Measurements from ENCODE around the gene NFE2L1. TPM values are rescaled to one million over a fixed set of nuclear protein-coding genes. Genes with fewer than 3 reads are reported as not detected.

NFE2L1 gene
- total RNA-seq, 1 donor from 2014 or later: 124 TPM

DNA sequence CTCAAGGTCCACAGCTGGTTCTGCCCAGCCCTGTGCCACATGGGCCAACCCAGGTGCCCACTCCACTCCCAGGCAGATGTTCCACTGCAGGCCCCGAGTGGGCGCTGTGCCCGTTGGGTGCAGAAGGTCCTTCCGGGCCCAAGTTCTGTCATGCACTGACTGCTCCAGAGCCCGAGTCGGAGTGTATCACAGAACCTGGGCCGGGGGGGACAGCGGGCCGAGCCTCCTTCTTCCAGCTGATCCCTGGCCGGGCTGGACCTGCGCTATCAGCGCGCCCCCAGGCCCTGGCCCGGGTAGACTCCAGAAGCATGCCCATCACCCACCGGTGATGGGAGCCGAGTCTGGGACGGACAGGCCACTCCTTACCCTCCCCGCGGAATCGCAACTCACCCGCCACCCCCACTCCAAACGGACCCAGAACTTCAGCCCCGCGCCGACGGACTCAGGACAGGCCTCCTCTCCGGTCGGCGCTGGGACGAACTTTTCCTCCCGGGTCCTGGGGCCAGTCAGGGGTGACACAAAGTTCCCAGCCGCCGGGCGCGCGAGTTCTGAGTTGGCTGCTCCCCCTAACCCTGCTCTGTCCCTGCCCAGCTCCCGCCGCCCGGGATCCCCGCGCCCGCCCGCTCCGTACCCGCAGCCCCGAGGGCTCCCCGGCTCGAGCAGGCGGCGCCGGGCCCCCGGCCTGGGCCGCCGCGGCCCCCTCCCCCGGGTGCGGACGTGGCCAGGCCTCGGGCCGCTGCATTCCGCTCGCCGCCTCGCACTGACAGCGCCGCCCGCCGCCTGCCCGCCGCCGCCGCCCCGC, 10.9 kb upstream of the NFE2L1 start, which contains the start of gene COPZ2:
COPZ2 (minus strand) TSS at position 762 of the 802 bp plus-strand sequence; CDS start at position 742, 20 bp downstream.
- Mint-ChIP-seq H3K27me3 (peaks cover 64% of the 10 kb centered on the region), H3K27ac (peak within 1 kb of the TSS; percentile 85)
- DNase-seq (ENCODE audit: low spot score, unreplicated experiment): peak; percentile 22

DNA sequence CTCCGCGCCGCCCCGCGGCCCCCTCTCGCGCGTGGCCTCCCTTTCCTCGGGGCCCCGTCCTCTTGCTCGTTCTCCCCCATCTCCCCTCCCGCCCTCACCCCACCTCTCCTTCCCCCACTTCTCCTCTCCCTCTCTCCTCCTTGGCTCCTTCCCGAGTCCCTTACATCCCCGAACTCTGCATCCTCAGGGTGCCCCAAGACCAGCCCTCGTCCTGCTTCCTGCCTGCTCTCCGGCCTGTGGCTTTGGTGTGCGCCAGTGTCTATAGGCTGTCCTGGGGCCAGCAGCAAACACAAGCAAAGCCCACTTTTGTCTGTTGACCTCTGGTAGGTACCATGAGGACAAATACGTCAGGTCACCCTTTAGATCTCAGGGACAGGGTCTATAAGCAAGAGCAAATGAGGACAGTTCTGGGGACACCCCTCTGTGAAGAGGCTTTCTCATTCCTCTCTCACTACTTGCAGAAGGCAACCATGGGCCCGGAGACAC, 10.3 kb upstream of the NFE2L1 start:
- peaks cover 5% of the 10 kb centered on the region for H3K4me1 Mint-ChIP-seq (ENCODE audit: low read depth)
- H3K4me3 Mint-ChIP-seq (ENCODE audit: low read depth): peak overlapping the region; percentile 75
- H3K27me3 Mint-ChIP-seq: peaks cover 62% of the 10 kb centered on the region
- H3K36me3 Mint-ChIP-seq (ENCODE audit: insufficient read depth): no peaks in the 10 kb centered on the region
- TF ChIP-seq, protein P1, sequence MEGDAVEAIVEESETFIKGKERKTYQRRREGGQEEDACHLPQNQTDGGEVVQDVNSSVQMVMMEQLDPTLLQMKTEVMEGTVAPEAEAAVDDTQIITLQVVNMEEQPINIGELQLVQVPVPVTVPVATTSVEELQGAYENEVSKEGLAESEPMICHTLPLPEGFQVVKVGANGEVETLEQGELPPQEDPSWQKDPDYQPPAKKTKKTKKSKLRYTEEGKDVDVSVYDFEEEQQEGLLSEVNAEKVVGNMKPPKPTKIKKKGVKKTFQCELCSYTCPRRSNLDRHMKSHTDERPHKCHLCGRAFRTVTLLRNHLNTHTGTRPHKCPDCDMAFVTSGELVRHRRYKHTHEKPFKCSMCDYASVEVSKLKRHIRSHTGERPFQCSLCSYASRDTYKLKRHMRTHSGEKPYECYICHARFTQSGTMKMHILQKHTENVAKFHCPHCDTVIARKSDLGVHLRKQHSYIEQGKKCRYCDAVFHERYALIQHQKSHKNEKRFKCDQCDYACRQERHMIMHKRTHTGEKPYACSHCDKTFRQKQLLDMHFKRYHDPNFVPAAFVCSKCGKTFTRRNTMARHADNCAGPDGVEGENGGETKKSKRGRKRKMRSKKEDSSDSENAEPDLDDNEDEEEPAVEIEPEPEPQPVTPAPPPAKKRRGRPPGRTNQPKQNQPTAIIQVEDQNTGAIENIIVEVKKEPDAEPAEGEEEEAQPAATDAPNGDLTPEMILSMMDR (IDR thresholded peaks at IDR 0.05; ENCODE audit: unreplicated experiment): no peak
- peak overlapping the region; percentile 85 for H3K27ac Mint-ChIP-seq
- no peaks in the 10 kb centered on the region for H3K9me3 Mint-ChIP-seq (ENCODE audit: low read depth)
- DNase-seq (ENCODE audit: low spot score, unreplicated experiment): no peak

More for the DNA sequence above, 10.9 kb upstream of the NFE2L1 start, which contains the start of gene COPZ2:
- Mint-ChIP-seq H3K4me1 (ENCODE audit: low read depth) (peaks cover 5% of the 10 kb centered on the region), H3K9me3 (ENCODE audit: low read depth) (no peaks in the 10 kb centered on the region), H3K4me3 (ENCODE audit: low read depth) (peak within 1 kb of the TSS; percentile 75), H3K36me3 (ENCODE audit: insufficient read depth) (no peaks in the 10 kb centered on the region)
- TF ChIP-seq, protein P1 (IDR thresholded peaks at IDR 0.05; ENCODE audit: unreplicated experiment): peak; percentile 41

GRCh38 chr17:48038687-48039086, 9.5 kb upstream of the NFE2L1 start:
- no peak for DNase-seq (ENCODE audit: low spot score, unreplicated experiment)
- Mint-ChIP-seq H3K27me3 (peaks cover 56% of the 10 kb centered on the region), H3K9me3 (ENCODE audit: low read depth) (no peaks in the 10 kb centered on the region), H3K36me3 (ENCODE audit: insufficient read depth) (no peaks in the 10 kb centered on the region), H3K4me3 (ENCODE audit: low read depth) (no peak overlapping the region), H3K27ac (no peak overlapping the region), H3K4me1 (ENCODE audit: low read depth) (peaks cover 5% of the 10 kb centered on the region)
- TF ChIP-seq, protein P1 (IDR thresholded peaks at IDR 0.05; ENCODE audit: unreplicated experiment): no peak

DNA sequence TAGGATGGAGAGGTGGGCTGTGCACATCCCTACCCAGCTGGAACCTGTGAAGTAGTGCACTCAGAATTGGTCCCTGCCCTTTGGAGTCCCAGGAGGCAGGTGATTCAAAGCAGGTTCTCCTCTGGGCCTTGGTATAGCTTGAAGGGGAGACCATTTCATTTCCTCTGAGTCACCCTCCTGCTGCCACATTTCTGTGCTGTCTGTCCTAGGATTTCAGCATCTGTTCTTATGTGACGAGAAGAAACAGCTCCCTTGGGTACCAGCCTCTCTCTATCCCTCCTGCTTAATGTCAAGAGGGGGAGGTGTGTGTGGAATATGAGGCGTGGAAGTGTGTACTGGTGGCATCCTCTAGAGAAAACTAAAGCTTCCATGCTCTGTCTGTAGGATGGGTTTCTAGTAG, 5.0 kb upstream of the NFE2L1 start:
- no peaks in the 10 kb centered on the region for H3K36me3 Mint-ChIP-seq (ENCODE audit: insufficient read depth)
- H3K9me3 Mint-ChIP-seq (ENCODE audit: low read depth): no peaks in the 10 kb centered on the region
- H3K27me3 Mint-ChIP-seq: peaks cover 28% of the 10 kb centered on the region
- no peak for DNase-seq (ENCODE audit: low spot score, unreplicated experiment)
- H3K4me3 Mint-ChIP-seq (ENCODE audit: low read depth): no peak overlapping the region
- TF ChIP-seq, protein P1 (IDR thresholded peaks at IDR 0.05; ENCODE audit: unreplicated experiment): no peak
- H3K4me1 Mint-ChIP-seq (ENCODE audit: low read depth): peaks cover 10% of the 10 kb centered on the region
- no peak overlapping the region for H3K27ac Mint-ChIP-seq

- no peaks in the 10 kb centered on the region for H3K36me3 Mint-ChIP-seq (ENCODE audit: insufficient read depth)
- H3K27me3 Mint-ChIP-seq: peaks cover 14% of the 10 kb centered on the region
- no peak for DNase-seq (ENCODE audit: low spot score, unreplicated experiment)
- H3K4me3 Mint-ChIP-seq (ENCODE audit: low read depth): no peak overlapping the region
- TF ChIP-seq, protein P1 (IDR thresholded peaks at IDR 0.05; ENCODE audit: unreplicated experiment): no peak
- H3K27ac Mint-ChIP-seq: no peak overlapping the region
- no peaks in the 10 kb centered on the region for H3K9me3 Mint-ChIP-seq (ENCODE audit: low read depth)
- peaks cover 21% of the 10 kb centered on the region for H3K4me1 Mint-ChIP-seq (ENCODE audit: low read depth)
These were observed 3.3 kb upstream of the NFE2L1 start for GRCh38 chr17:48044851-48045250.

All from progenitor cell of endocrine pancreas (in vitro differentiated cells).